ENCODE data around the gene MRC2. TPM values are rescaled to one million over a fixed set of nuclear protein-coding genes. Genes with fewer than 3 reads are reported as not detected.

The MRC2 gene
- total RNA-seq, 1 donor: 1.7 TPM

DNA sequence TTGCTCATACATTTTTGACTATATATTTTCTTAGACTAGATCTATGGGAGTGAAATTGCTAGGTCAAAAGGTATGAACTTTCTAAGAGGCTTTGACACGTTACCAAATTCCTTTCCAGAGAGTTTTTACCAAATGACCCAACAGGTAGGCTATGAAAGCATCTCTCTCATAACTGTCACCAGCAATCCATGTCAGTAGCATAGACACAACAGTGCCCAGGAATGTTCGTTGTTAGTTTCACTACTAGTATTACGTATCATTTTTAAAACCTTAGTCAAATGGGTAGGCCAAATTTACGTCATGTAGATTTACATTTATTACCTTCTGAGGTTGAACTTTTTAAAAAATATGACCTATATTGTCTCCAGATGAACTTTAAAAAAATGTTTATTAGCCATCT lies 113.8 kb downstream of the MRC2 start:
- H3K27me3 ChIP-seq (ENCODE audit: insufficient read depth, low read length): no peaks in the 10 kb centered on the region
- no peak overlapping the region for H3K4me3 ChIP-seq (ENCODE audit: low read length)
- no peaks in the 10 kb centered on the region for H3K9me3 ChIP-seq (ENCODE audit: low read depth, low read length)
- H3K4me1 ChIP-seq (ENCODE audit: insufficient read depth, low read length): no peaks in the 10 kb centered on the region

Other genes starting within 250 kb of the MRC2 start
- gene EFCAB3, start 247.1 kb upstream of the MRC2 start, total RNA-seq: not detected
- gene METTL2A, start 203.8 kb upstream of the MRC2 start, total RNA-seq: 3.6 TPM
- 69.5 TPM for gene TLK2, start 148.8 kb upstream of the MRC2 start, total RNA-seq
- gene MARCHF10, start 180.6 kb downstream of the MRC2 start, total RNA-seq: not detected

All from mononuclear cell (primary cell).